Immature natural killer cell (primary cell): ENCODE measurements around the gene FAM184A. TPM values are rescaled to one million over a fixed set of nuclear protein-coding genes. Genes with fewer than 3 reads are reported as not detected.
"Not testable (repeated sequence)": the region's sequence is repeated elsewhere in the genome, so short reads cannot be mapped to it uniquely, and the experiment has no call there.

ENCODE experiments used
- DNase-seq, 3 donors: peaks; one replicate each; pipeline ENCODE4 v3.0.0; 2022; ENCODE audit warnings: mixed read lengths in 1 of 3
- H3K27ac Mint-ChIP-seq, 6 donors: one replicate each; pipeline ENCODE4 v1.8.0; 2020; ENCODE audit warnings: mixed read lengths in 6 of 6, mild to moderate bottlenecking in 5 of 6, inconsistent platforms in 4 of 6, moderate library complexity in 3 of 6
- H3K27me3 Mint-ChIP-seq, 3 donors: one replicate each; pipeline ENCODE4 v1.8.0; 2020 to 2021; ENCODE audit warnings: low read depth in 3 of 3, mild to moderate bottlenecking in 3 of 3, mixed read lengths in 3 of 3, moderate library complexity in 3 of 3, inconsistent platforms in 1 of 3
- H3K36me3 Mint-ChIP-seq, 3 donors: one replicate each; pipeline ENCODE4 v1.8.0; 2020; ENCODE audit warnings: mixed read lengths in 3 of 3, inconsistent platforms in 2 of 3, mild to moderate bottlenecking in 2 of 3
- H3K4me1 Mint-ChIP-seq, 2 donors: one replicate each; pipeline ENCODE4 v1.8.0; 2020; ENCODE audit warnings: inconsistent platforms in 2 of 2, mild to moderate bottlenecking in 2 of 2, mixed read lengths in 2 of 2, moderate library complexity in 1 of 2
- H3K4me3 Mint-ChIP-seq, 5 donors: one replicate each; pipeline ENCODE4 v1.8.0; 2020; ENCODE audit warnings: mild to moderate bottlenecking in 5 of 5, mixed read lengths in 5 of 5, inconsistent platforms in 3 of 5, moderate library complexity in 3 of 5
- H3K9me3 Mint-ChIP-seq, 6 donors: one replicate each; pipeline ENCODE4 v1.8.0; 2020; ENCODE audit warnings: mild to moderate bottlenecking in 6 of 6, mixed read lengths in 6 of 6, inconsistent platforms in 4 of 6, moderate library complexity in 3 of 6
- polyA plus RNA-seq, 3 donors: library from polyadenylated mRNA; unstranded; fragments of 300-500 nt; fragmentation: Illumina TruSeq; gene quantifications; one replicate each; pipeline ENCODE4 v1.2.3, GENCODE V29; 2021

The FAM184A gene
- polyA plus RNA-seq, 3 donors from 2014 or later: 0.13 TPM; not detected in 2

GRCh38 chr6:119032428-119032827, 46.0 kb downstream of the FAM184A start:
- no peaks in the 10 kb centered on the region for H3K36me3 Mint-ChIP-seq
- H3K9me3 Mint-ChIP-seq: no peaks in the 10 kb centered on the region
- H3K4me3 Mint-ChIP-seq: no peak overlapping the region
- no peak for DNase-seq
- H3K4me1 Mint-ChIP-seq: no peaks in the 10 kb centered on the region
- no peak overlapping the region for H3K27ac Mint-ChIP-seq
- peaks cover 0 to 4% (median 0%) of the 10 kb centered on the region in 3 donors for H3K27me3 Mint-ChIP-seq

- DNase-seq: no peak
- H3K27me3 Mint-ChIP-seq: peaks cover 0 to 4% (median 3%) of the 10 kb centered on the region in 3 donors
- no peaks in the 10 kb centered on the region for H3K36me3 Mint-ChIP-seq
- no peaks in the 10 kb centered on the region for H3K9me3 Mint-ChIP-seq
- H3K4me1 Mint-ChIP-seq: no peaks in the 10 kb centered on the region
- no peak overlapping the region for H3K27ac Mint-ChIP-seq
- no peak overlapping the region for H3K4me3 Mint-ChIP-seq
Measured at GRCh38 chr6:119030759-119031158, 47.7 kb downstream of the FAM184A start.

GRCh38 chr6:119028091-119028490, 50.4 kb downstream of the FAM184A start:
- no peaks in the 10 kb centered on the region for H3K36me3 Mint-ChIP-seq
- no peaks in the 10 kb centered on the region for H3K4me1 Mint-ChIP-seq
- DNase-seq: no peak
- no peak overlapping the region for H3K4me3 Mint-ChIP-seq
- peaks cover 0 to 5% (median 2%) of the 10 kb centered on the region in 3 donors for H3K27me3 Mint-ChIP-seq
- H3K9me3 Mint-ChIP-seq: no peaks in the 10 kb centered on the region
- H3K27ac Mint-ChIP-seq: no peak overlapping the region

- Mint-ChIP-seq H3K4me1 (no peaks in the 10 kb centered on the region), H3K27me3 (peaks cover 0 to 5% (median 2%) of the 10 kb centered on the region in 3 donors), H3K4me3 (no peak overlapping the region), H3K27ac (no peak overlapping the region), H3K36me3 (no peaks in the 10 kb centered on the region), H3K9me3 (no peaks in the 10 kb centered on the region)
- DNase-seq: no peak
Measured at GRCh38 chr6:119027465-119027864, 51.0 kb downstream of the FAM184A start.

GRCh38 chr6:119026822-119027221, 51.6 kb downstream of the FAM184A start:
- Mint-ChIP-seq H3K27ac (no peak overlapping the region), H3K4me3 (no peak overlapping the region), H3K9me3 (no peaks in the 10 kb centered on the region), H3K27me3 (peaks cover 0 to 5% (median 2%) of the 10 kb centered on the region in 3 donors), H3K36me3 (no peaks in the 10 kb centered on the region), H3K4me1 (no peaks in the 10 kb centered on the region)
- DNase-seq: no peak

- Mint-ChIP-seq H3K9me3 (no peaks in the 10 kb centered on the region), H3K4me3 (no peak overlapping the region), H3K4me1 (peaks cover under 1 to 2% of the 10 kb centered on the region in 2 donors), H3K27me3 (peaks cover 0 to 5% (median 2%) of the 10 kb centered on the region in 3 donors), H3K36me3 (no peaks in the 10 kb centered on the region), H3K27ac (no peak overlapping the region)
- no peak for DNase-seq
Measured at GRCh38 chr6:119025793-119026192, 52.7 kb downstream of the FAM184A start.

- no peaks in the 10 kb centered on the region for H3K9me3 Mint-ChIP-seq
- peaks cover 2 to 6% of the 10 kb centered on the region in 2 donors for H3K4me1 Mint-ChIP-seq
- no peak overlapping the region for H3K4me3 Mint-ChIP-seq
- peaks cover 0 to 5% (median 2%) of the 10 kb centered on the region in 3 donors for H3K27me3 Mint-ChIP-seq
- no peak for DNase-seq
- H3K27ac Mint-ChIP-seq: no peak overlapping the region
- no peaks in the 10 kb centered on the region for H3K36me3 Mint-ChIP-seq
Measured at GRCh38 chr6:119024111-119024510, 54.4 kb downstream of the FAM184A start.

GRCh38 chr6:119022796-119023195, 55.7 kb downstream of the FAM184A start:
- no peak overlapping the region for H3K4me3 Mint-ChIP-seq
- H3K36me3 Mint-ChIP-seq: no peaks in the 10 kb centered on the region
- peaks cover 0 to 5% (median 2%) of the 10 kb centered on the region in 3 donors for H3K27me3 Mint-ChIP-seq
- no peaks in the 10 kb centered on the region for H3K9me3 Mint-ChIP-seq
- DNase-seq: no peak
- no peak overlapping the region for H3K27ac Mint-ChIP-seq
- H3K4me1 Mint-ChIP-seq: peaks cover 2 to 6% of the 10 kb centered on the region in 2 donors

- H3K36me3 Mint-ChIP-seq: no peaks in the 10 kb centered on the region
- no peak overlapping the region for H3K4me3 Mint-ChIP-seq
- peaks cover 0 to 1% (median 0%) of the 10 kb centered on the region in 3 donors for H3K27me3 Mint-ChIP-seq
- H3K9me3 Mint-ChIP-seq: no peaks in the 10 kb centered on the region
- H3K4me1 Mint-ChIP-seq: peaks cover 2 to 6% of the 10 kb centered on the region in 2 donors
- no peak overlapping the region for H3K27ac Mint-ChIP-seq
- no peak for DNase-seq
Measured at GRCh38 chr6:119020597-119021561, 57.6 kb downstream of the FAM184A start.

- H3K4me1 Mint-ChIP-seq, H3K4me3 Mint-ChIP-seq, DNase-seq, H3K27me3 Mint-ChIP-seq, H3K36me3 Mint-ChIP-seq, H3K27ac Mint-ChIP-seq, H3K9me3 Mint-ChIP-seq: not testable (repeated sequence)
Measured at GRCh38 chr6:119015165-119015564, 63.3 kb downstream of the FAM184A start.

GRCh38 chr6:119012521-119012920, 65.9 kb downstream of the FAM184A start:
- Mint-ChIP-seq H3K4me1 (no peaks in the 10 kb centered on the region), H3K4me3 (no peak overlapping the region), H3K27me3 (peaks cover 0 to 3% (median 2%) of the 10 kb centered on the region in 3 donors), H3K9me3 (no peaks in the 10 kb centered on the region), H3K27ac (no peak overlapping the region), H3K36me3 (no peaks in the 10 kb centered on the region)
- no peak for DNase-seq

- H3K27me3 Mint-ChIP-seq, H3K36me3 Mint-ChIP-seq, DNase-seq, H3K4me3 Mint-ChIP-seq, H3K9me3 Mint-ChIP-seq, H3K27ac Mint-ChIP-seq, H3K4me1 Mint-ChIP-seq: not testable (repeated sequence)
Measured at GRCh38 chr6:119009266-119009665, 69.2 kb downstream of the FAM184A start.

GRCh38 chr6:119006974-119007373, 71.5 kb downstream of the FAM184A start:
- H3K4me3 Mint-ChIP-seq: no peak overlapping the region

GRCh38 chr6:119002069-119002468, 76.4 kb downstream of the FAM184A start:
- H3K36me3 Mint-ChIP-seq: no peaks in the 10 kb centered on the region
- no peaks in the 10 kb centered on the region for H3K9me3 Mint-ChIP-seq
- H3K4me3 Mint-ChIP-seq: no peak overlapping the region
- H3K27ac Mint-ChIP-seq: no peak overlapping the region
- no peaks in the 10 kb centered on the region for H3K4me1 Mint-ChIP-seq
- no peak for DNase-seq
- peaks cover 0 to 8% (median 2%) of the 10 kb centered on the region in 3 donors for H3K27me3 Mint-ChIP-seq

More at GRCh38 chr6:119006974-119007373, 71.5 kb downstream of the FAM184A start:
- Mint-ChIP-seq H3K27me3 (peaks cover 0 to 2% (median under 1%) of the 10 kb centered on the region in 3 donors), H3K36me3 (no peaks in the 10 kb centered on the region), H3K4me1 (no peaks in the 10 kb centered on the region), H3K9me3 (no peaks in the 10 kb centered on the region), H3K27ac (no peak overlapping the region)
- no peak for DNase-seq
